ENCODE data around the gene MSI2. TPM values are rescaled to one million over a fixed set of nuclear protein-coding genes. Genes with fewer than 3 reads are reported as not detected.

Gene MSI2
- polyA plus RNA-seq, 3 donors: 7.4 to 10.7 (median 7.5) TPM

- 86 to 88% (median 87%) methylated on average over 5 of the region's 5 CpGs for WGBS, 3 donors
- H3K27ac ChIP-seq (ENCODE audit: low read depth, low read length): no peak overlapping the region
Measured at GRCh38 chr17:57726838-57727237, 470.5 kb downstream of the MSI2 start.

- 61 to 78% (median 75%) methylated on average over 8 of the region's 8 CpGs for WGBS, 3 donors
- H3K27ac ChIP-seq (ENCODE audit: low read depth, low read length): no peak overlapping the region
Measured at GRCh38 chr17:57727630-57728175, 471.4 kb downstream of the MSI2 start.

DNA sequence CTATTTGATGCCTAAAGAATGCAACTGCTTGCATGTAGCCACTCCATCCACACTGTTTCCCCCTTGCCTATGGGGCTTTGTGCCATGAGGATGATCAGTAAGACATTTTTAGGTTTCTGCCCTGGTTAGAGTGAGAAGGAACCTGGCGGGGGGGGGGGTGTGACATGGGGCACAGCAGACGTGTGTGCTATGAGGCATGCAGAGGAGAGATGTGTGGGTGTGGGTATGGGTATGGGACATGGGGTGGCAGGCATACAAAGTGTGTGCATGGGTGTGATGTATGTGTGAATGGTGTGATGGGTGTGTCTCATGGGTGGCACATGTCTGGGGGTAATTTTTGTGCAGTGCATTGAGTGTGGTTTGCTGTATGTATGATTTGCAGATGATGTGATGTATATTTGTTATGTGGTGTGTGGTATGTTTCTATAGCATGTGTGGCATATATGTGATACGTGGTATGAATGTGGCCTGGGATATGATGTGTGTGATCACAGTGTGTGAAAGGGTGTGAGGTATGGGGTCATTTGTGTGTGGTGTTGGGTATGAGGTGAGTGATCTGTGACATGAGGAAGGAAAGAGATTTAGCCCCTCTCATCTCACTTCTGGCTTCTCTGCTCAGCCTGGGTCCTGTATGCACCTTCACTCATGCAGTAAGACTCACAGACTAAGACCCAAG, 473.8 kb downstream of the MSI2 start:
- H3K27ac ChIP-seq (ENCODE audit: low read depth, low read length): no peak overlapping the region
- WGBS, 3 donors: 79 to 89% (median 84%) methylated on average over 3 of the region's 3 CpGs

DNA sequence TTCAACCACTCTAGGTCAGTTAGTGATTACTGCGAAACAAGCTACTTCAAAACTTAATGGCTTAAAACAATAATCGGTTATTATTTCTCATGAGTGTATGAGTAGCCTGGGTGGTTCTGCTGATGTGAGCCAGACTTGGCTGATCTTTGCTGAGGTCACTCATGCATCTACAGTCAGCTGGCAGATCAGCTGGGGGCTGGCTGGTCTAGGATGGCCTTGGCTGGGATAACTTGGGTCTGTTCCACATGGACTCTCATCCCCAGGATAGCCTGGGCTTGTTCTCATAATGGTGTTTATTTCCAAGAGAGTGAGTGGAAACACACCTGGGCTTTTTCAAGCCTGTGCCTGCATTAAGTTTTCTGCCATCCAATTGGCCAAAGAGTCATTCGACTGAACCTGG, 475.7 kb downstream of the MSI2 start:
- no peak overlapping the region for H3K27ac ChIP-seq (ENCODE audit: low read depth, low read length)
- WGBS, 3 donors: 60 to 71% (median 67%) methylated on average over 3 of the region's 3 CpGs

DNA sequence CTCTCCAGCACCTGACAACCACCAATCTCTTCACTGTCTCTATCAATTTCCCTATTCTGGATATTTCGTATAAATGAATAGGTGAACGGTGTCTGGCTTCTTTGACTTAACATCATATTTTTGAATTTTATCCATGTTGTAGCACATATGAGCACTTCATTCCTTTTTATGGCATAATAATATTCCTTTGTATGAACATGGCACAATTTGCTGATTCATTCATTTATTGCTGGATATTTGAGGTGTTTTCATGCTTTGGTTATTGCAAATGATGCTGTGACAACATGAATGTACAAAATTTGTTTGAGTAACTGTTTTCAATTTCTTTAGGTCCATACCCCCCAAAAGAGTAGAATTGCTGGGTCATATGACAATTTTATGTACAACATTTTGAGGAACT, 476.8 kb downstream of the MSI2 start:
- no peak overlapping the region for H3K27ac ChIP-seq (ENCODE audit: low read depth, low read length)
- WGBS, 3 donors: 93 to 99% (median 94%) methylated on average over 2 of the region's 2 CpGs

Other genes starting within 250 kb of the MSI2 start
- 10 to 100 TPM; 10.6 to 49.3 (median 23.9) TPM for gene AKAP1, start 171.3 kb upstream of the MSI2 start, polyA plus RNA-seq